ENCODE data around the gene SULT4A1.

DNA sequence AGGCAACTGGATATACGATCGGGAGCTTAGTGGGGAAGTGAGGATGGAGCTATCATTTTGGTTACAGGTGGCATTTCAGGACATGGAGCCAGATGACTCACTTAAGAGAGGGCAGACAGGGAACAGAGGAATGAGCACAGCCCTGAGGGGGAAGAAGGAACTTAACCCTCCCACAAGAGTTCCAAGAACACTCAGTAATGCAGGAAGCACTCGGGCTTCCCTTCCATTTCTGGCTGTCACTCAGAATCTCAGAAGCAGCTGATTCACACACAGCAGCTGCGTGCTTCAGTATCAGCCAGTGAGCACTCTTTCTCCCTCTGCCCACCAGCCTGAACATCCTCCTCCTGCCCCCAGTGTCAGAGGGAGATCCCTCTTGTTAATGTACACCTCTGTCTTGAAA is 85.0 kb downstream of the SULT4A1 start:
- TF ChIP-seq, protein P1, sequence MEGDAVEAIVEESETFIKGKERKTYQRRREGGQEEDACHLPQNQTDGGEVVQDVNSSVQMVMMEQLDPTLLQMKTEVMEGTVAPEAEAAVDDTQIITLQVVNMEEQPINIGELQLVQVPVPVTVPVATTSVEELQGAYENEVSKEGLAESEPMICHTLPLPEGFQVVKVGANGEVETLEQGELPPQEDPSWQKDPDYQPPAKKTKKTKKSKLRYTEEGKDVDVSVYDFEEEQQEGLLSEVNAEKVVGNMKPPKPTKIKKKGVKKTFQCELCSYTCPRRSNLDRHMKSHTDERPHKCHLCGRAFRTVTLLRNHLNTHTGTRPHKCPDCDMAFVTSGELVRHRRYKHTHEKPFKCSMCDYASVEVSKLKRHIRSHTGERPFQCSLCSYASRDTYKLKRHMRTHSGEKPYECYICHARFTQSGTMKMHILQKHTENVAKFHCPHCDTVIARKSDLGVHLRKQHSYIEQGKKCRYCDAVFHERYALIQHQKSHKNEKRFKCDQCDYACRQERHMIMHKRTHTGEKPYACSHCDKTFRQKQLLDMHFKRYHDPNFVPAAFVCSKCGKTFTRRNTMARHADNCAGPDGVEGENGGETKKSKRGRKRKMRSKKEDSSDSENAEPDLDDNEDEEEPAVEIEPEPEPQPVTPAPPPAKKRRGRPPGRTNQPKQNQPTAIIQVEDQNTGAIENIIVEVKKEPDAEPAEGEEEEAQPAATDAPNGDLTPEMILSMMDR (IDR thresholded peaks at IDR 0.05): no peak
- TF ChIP-seq EZH2 (IDR thresholded peaks at IDR 0.05; ENCODE audit: borderline replicate concordance, insufficient read depth, low read depth, low read length, poor library complexity, severe bottlenecking): no peak

All from B cell (primary cell).